PC-9 (cell line): ENCODE data around the gene ACYP2. TPM values are rescaled to one million over a fixed set of nuclear protein-coding genes. Genes with fewer than 3 reads are reported as not detected.

Experiments used
- BruUV-seq: library from RNA; stranded (reverse); fragments of 400-500 nt; replicated peaks from 2 replicates; lab custom pipeline; 2021; lab: Mats Ljungman, UMichigan
- CTCF ChIA-PET: fragments of 300-600 bp; sonication (Branson Sonifier 250); formaldehyde crosslinking; loops from one replicate; lab custom pipeline; 2022; ENCODE audit warnings: antibody characterized with exemption; lab: Charles Lee
- POLR2A ChIA-PET: fragments of 300-600 bp; sonication (Branson Sonifier 250); formaldehyde crosslinking; loops from one replicate; lab custom pipeline; 2022; ENCODE audit warnings: antibody characterized with exemption; ENCODE audit not compliant: unreplicated experiment; lab: Charles Lee
- DNase-seq, 2 experiments: peaks; one replicate each; pipeline versions ENCODE4 v3.0.0 to v3.0.0-alpha.2; 2015 to 2022; ENCODE audit warnings: mixed read lengths in 1 of 2
- H2AFZ ChIP-seq: fragments of 200-600 bp; sonication (generic); 2 replicates; pipeline ENCODE4 v1.8.1; 2017; ENCODE audit warnings: antibody characterized with exemption
- H3F3A ChIP-seq: fragments of 200-600 bp; sonication (generic); 2 replicates; pipeline ENCODE4 v1.8.1; 2017; ENCODE audit warnings: antibody characterized with exemption, mild to moderate bottlenecking, low read depth; ENCODE audit not compliant: insufficient read depth
- H3K27ac ChIP-seq: fragments of 200-600 bp; sonication (generic); 2 replicates; pipeline ENCODE4 v1.6.1; 2016; ENCODE audit warnings: mixed run types
- H3K27me3 ChIP-seq: fragments of 200-600 bp; sonication (generic); 2 replicates; pipeline ENCODE4 v1.6.1; 2016; ENCODE audit warnings: low read depth, mixed run types; ENCODE audit not compliant: insufficient read depth
- H3K36me3 ChIP-seq: fragments of 200-600 bp; sonication (generic); 2 replicates; pipeline ENCODE4 v1.6.1; 2016; ENCODE audit warnings: low read depth, mixed run types
- H3K4me1 ChIP-seq: fragments of 200-600 bp; sonication (generic); replicated peaks from 2 replicates; pipeline ENCODE4 v1.6.1; 2016; ENCODE audit warnings: mixed run types; ENCODE audit not compliant: insufficient read depth
- H3K4me2 ChIP-seq: fragments of 200-600 bp; sonication (generic); 2 replicates; pipeline ENCODE4 v1.6.1; 2017; ENCODE audit warnings: mixed run types
- H3K4me3 ChIP-seq: fragments of 200-600 bp; sonication (generic); 2 replicates; pipeline ENCODE4 v1.6.1; 2016; ENCODE audit warnings: mixed run types
- H3K79me2 ChIP-seq: fragments of 200-600 bp; sonication (generic); 2 replicates; pipeline ENCODE4 v1.6.1; 2017; ENCODE audit warnings: low read depth, mixed run types
- H3K9me2 ChIP-seq: fragments of 200-600 bp; sonication (generic); 2 replicates; pipeline ENCODE4 v1.8.1; 2017; ENCODE audit warnings: mild to moderate bottlenecking; ENCODE audit not compliant: insufficient read depth
- H3K9me3 ChIP-seq: fragments of 200-600 bp; sonication (generic); 2 replicates; pipeline ENCODE4 v1.8.1; 2016; ENCODE audit warnings: low read depth; ENCODE audit not compliant: insufficient read depth
- H4K20me1 ChIP-seq: fragments of 200-600 bp; sonication (generic); 2 replicates; pipeline ENCODE4 v1.8.1; 2017; ENCODE audit not compliant: insufficient read depth
- EZH2 ChIP-seq: fragments of 200-600 bp; sonication (generic); IDR thresholded peaks from 2 replicates; pipeline ENCODE4 v1.8.0; 2017; ENCODE audit warnings: antibody characterized with exemption, low read depth
- intact Hi-C: fragments of 100-400 bp; cut with micrococcal nuclease; formaldehyde crosslinking; loops from one replicate; pipeline ENCODE4 v1.10.0; 2022; ENCODE audit not compliant: unreplicated experiment
- total RNA-seq: library from RNA; stranded (reverse); gene quantifications from 2 replicates; pipeline ENCODE4 v1.2.3, GENCODE V29; 2021
- TF ChIP-seq, protein P1 (sequence below): fragments of 200-600 bp; sonication (generic); conservative IDR thresholded peaks from 2 replicates; pipeline ENCODE4 v1.6.1; 2017; ENCODE audit warnings: mixed run types, antibody characterized with exemption, mild to moderate bottlenecking, moderate library complexity

ACYP2 gene
- total RNA-seq, 1 experiment from 2014 or later: 25.9 TPM

DNA sequence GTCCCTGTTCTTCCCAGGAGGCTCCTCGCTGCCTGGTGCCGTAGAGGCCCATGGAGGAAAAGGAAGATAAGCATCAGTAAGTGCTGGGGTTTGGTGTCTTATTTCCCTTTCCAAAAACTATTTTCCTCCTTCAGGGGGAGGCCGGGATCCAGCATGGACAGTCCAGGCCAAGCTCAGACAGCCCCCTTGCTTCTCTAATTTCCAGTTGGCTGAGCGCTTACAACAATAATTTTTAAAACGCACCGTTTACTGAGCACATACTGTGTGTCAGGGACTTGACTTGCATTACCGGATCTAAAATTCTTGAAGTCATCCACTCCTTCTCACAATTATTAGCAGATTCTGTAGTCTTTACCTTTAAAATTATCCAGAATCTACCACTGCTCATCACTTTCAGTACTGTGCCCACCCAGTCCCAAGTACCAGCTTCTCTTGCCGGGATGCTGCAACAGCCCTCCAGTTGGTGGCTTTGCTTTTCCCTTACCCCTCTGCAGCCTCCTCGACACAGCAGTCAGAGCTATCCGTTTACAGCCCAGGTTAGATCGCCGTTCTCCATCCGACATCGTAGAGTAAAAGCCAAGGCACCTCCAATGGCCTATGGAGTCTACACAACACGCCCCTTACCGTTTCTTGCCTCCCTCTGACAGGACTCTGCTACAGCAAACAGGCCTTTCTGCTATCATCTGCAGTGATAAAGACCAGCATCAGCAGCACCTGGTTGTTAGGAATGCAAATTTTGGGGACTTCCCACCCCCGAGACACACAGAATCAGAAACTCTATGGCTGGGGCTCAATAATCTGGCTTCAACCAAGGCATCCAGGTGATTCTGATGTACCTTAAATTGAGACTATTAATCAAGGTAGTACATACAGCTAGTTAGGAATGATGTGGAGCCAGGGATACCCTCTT lies 215.8 kb downstream of the ACYP2 start:
- CTCF ChIA-PET: no interaction called here

DNA sequence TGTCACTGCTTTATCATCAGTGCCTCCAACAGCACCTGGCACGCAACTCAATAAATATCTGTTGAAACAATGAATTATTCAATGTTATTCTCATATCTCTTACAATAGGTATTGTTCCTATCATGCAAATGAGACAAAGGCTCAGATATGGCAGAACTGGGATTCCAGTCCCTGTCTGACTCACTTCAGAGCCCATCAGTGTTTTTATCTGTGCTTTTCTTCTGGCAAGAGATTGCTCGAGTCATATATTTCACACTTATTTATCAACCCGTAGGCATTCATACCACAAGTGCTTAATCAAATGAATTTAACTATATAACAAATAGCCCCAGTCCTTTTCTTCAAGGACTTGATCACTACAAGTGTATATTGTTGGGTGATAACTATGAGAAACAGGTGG lies 217.0 kb downstream of the ACYP2 start:
- Histone ChIP-seq H3K79me2 (no peaks in the 10 kb centered on the region), H3K4me3 (no peak overlapping the region), H3K4me1 (peaks cover 15% of the 10 kb centered on the region), H3K4me2 (no peak overlapping the region), H2AFZ (no peak overlapping the region), H3K9me3 (no peaks in the 10 kb centered on the region), H3K27ac (no peak overlapping the region), H3F3A (no peaks in the 10 kb centered on the region; the same call in 1 of the 2 replicates), H3K27me3 (no peaks in the 10 kb centered on the region), H3K36me3 (no peaks in the 10 kb centered on the region), H4K20me1 (no peaks in the 10 kb centered on the region), H3K9me2 (no peaks in the 10 kb centered on the region)
- ChIA-PET POLR2A (no interaction called here), CTCF (no interaction called here)
- DNase-seq: no peak
- BruUV-seq: no TSS peak
- intact Hi-C loops: loop anchor here (10.0 kb wide), 1 partner anchor 118 kb away; no protein-coding TSS in a partner anchor
- TF ChIP-seq, protein P1, sequence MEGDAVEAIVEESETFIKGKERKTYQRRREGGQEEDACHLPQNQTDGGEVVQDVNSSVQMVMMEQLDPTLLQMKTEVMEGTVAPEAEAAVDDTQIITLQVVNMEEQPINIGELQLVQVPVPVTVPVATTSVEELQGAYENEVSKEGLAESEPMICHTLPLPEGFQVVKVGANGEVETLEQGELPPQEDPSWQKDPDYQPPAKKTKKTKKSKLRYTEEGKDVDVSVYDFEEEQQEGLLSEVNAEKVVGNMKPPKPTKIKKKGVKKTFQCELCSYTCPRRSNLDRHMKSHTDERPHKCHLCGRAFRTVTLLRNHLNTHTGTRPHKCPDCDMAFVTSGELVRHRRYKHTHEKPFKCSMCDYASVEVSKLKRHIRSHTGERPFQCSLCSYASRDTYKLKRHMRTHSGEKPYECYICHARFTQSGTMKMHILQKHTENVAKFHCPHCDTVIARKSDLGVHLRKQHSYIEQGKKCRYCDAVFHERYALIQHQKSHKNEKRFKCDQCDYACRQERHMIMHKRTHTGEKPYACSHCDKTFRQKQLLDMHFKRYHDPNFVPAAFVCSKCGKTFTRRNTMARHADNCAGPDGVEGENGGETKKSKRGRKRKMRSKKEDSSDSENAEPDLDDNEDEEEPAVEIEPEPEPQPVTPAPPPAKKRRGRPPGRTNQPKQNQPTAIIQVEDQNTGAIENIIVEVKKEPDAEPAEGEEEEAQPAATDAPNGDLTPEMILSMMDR: no peak
- TF ChIP-seq EZH2: no peak

More for the DNA sequence above, 215.8 kb downstream of the ACYP2 start:
- TSS peak; percentile 78 for BruUV-seq
- H3K4me3 ChIP-seq: peak overlapping the region; percentile 74
- no peaks in the 10 kb centered on the region for H3K79me2 ChIP-seq
- no peaks in the 10 kb centered on the region for H3K27me3 ChIP-seq
- no peaks in the 10 kb centered on the region for H3K9me2 ChIP-seq
- POLR2A ChIA-PET: no interaction called here
- peak overlapping the region; percentile 99 for H2AFZ ChIP-seq
- H3K4me1 ChIP-seq: peaks cover 15% of the 10 kb centered on the region
- no peak for TF ChIP-seq EZH2
- TF ChIP-seq, protein P1: no peak
- intact Hi-C loops: loop anchor here (1.0 to 10.0 kb wide), 2 partner anchors 116 to 126 kb away; no protein-coding TSS in a partner anchor
- H3K9me3 ChIP-seq: no peaks in the 10 kb centered on the region
- H3K36me3 ChIP-seq: no peaks in the 10 kb centered on the region
- DNase-seq: no peak
- H4K20me1 ChIP-seq: no peaks in the 10 kb centered on the region
- H3K27ac ChIP-seq: no peak overlapping the region
- H3F3A ChIP-seq: no peaks in the 10 kb centered on the region; the same call in 1 of the 2 replicates
- peak overlapping the region; percentile 95 for H3K4me2 ChIP-seq

DNA sequence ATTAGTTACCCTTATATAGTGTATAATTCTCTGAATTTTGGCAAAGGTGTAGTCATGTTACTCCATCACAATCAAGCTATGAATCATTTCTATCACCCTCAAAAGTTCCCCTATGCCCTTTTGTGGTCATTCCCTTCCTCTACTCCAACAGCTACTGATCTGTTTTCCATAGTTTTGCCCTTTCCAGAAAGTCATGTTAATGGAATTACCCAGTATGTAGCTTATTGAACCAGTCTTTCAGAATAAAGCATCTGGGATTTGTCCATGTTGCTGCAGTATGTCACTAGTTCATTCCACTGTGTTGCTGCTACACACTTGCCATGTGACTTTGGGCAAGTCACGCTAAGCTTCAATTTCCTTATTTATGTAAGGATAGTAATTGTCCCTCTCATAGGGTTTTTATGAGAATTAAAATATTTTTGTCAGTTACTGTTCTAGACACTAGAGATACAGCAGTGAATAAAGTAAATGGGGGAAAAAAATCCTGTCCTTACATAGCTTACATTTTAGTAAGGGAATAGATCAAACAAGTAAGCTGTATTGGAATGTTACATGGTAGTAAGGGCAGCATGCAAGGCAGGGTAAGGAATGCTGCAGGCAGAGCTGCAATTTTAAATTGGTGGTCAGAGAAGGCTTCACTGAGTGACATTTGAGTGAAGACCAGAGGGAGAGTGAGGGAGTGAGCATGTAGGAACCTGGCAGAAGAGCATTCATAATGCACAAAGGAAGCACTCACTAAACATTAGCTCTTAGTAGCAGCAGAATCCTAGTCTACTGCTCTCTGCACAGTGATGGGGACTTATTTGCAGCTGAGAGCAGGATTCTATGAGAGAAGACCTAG lies 220.9 kb downstream of the ACYP2 start:
- intact Hi-C loops: loop anchor here (10.0 kb wide), 1 partner anchor 122 kb away; no protein-coding TSS in a partner anchor
- peaks cover 2% of the 10 kb centered on the region for H3K4me1 ChIP-seq
- no peak overlapping the region for H2AFZ ChIP-seq
- no peak overlapping the region for H3K4me3 ChIP-seq
- POLR2A ChIA-PET: no interaction called here
- H4K20me1 ChIP-seq: no peaks in the 10 kb centered on the region
- no TSS peak for BruUV-seq
- no peak overlapping the region for H3K4me2 ChIP-seq
- no peaks in the 10 kb centered on the region for H3K27me3 ChIP-seq
- no peak for DNase-seq
- H3K9me3 ChIP-seq: no peaks in the 10 kb centered on the region
- CTCF ChIA-PET: interaction anchor here (0.6 kb wide), 1 partner anchor 81 kb away, joined by 4 read pairs; no protein-coding TSS in a partner anchor
- H3K79me2 ChIP-seq: no peaks in the 10 kb centered on the region
- no peaks in the 10 kb centered on the region for H3K9me2 ChIP-seq
- H3F3A ChIP-seq: no peaks in the 10 kb centered on the region
- H3K36me3 ChIP-seq: no peaks in the 10 kb centered on the region
- TF ChIP-seq EZH2: no peak
- TF ChIP-seq, protein P1: no peak
- no peak overlapping the region for H3K27ac ChIP-seq
